HG03354 (cell line): ENCODE results near the gene CIRBP.
"Not testable (repeated sequence)": the region's sequence is repeated elsewhere in the genome, so short reads cannot be mapped to it uniquely, and the experiment has no call there.

Experiments
- ATAC-seq: cut with Tn5 transposase; IDR thresholded peaks from one replicate; pipeline ENCODE4 v1.9.1; 2021; ENCODE audit warnings: mild to moderate bottlenecking; ENCODE audit not compliant: unreplicated experiment, poor library complexity, severe bottlenecking

CIRBP gene

GRCh38 chr19:1300744-1301490, 31.8 kb downstream of the CIRBP start:
- ATAC-seq: no peak

- no peak for ATAC-seq
These were observed 33.6 kb downstream of the CIRBP start for GRCh38 chr19:1302533-1303239.

- ATAC-seq: no peak
These were observed 35.2 kb downstream of the CIRBP start for GRCh38 chr19:1304197-1304924.

- ATAC-seq: not testable (repeated sequence)
These were observed 36.2 kb downstream of the CIRBP start for GRCh38 chr19:1305354-1305753.

- ATAC-seq: no peak
These were observed 38.2 kb downstream of the CIRBP start for GRCh38 chr19:1307320-1307719.

- ATAC-seq: no peak
These were observed 38.7 kb downstream of the CIRBP start for GRCh38 chr19:1307755-1308303.

- ATAC-seq: no peak
These were observed 39.6 kb downstream of the CIRBP start for GRCh38 chr19:1308718-1309117.

- no peak for ATAC-seq
These were observed 41.1 kb downstream of the CIRBP start for GRCh38 chr19:1309977-1310852.

GRCh38 chr19:1310853-1311180, 41.7 kb downstream of the CIRBP start:
- no peak for ATAC-seq

- ATAC-seq: no peak
These were observed 42.5 kb downstream of the CIRBP start for GRCh38 chr19:1311543-1312091.

GRCh38 chr19:1312767-1313694, 43.9 kb downstream of the CIRBP start:
- no peak for ATAC-seq

- no peak for ATAC-seq
These were observed 44.8 kb downstream of the CIRBP start for GRCh38 chr19:1313695-1314613.

- no peak for ATAC-seq
These were observed 46.5 kb downstream of the CIRBP start for GRCh38 chr19:1315470-1316166.

- no peak for ATAC-seq
These were observed 47.3 kb downstream of the CIRBP start for GRCh38 chr19:1316466-1316865.

- ATAC-seq: no peak
These were observed 48.3 kb downstream of the CIRBP start for GRCh38 chr19:1317274-1318003.
